OCI-LY3 (cell line): ENCODE data around the gene SLC16A7.

Source experiments
- EZH2phosphoT487 ChIP-seq: fragments of 200-600 bp; shearing (Covaris generic); IDR thresholded peaks from 2 replicates; pipeline ENCODE4 v1.6.1; 2018; ENCODE audit warnings: antibody characterized with exemption, mixed run types, low read depth
- TF ChIP-seq, protein P1 (sequence below): fragments of 200-600, 300-600 bp; sonication (generic); IDR thresholded peaks from 2 replicates; pipeline ENCODE4 v1.5.1; 2014; ENCODE audit warnings: antibody characterized with exemption, low read length, low read depth

DNA sequence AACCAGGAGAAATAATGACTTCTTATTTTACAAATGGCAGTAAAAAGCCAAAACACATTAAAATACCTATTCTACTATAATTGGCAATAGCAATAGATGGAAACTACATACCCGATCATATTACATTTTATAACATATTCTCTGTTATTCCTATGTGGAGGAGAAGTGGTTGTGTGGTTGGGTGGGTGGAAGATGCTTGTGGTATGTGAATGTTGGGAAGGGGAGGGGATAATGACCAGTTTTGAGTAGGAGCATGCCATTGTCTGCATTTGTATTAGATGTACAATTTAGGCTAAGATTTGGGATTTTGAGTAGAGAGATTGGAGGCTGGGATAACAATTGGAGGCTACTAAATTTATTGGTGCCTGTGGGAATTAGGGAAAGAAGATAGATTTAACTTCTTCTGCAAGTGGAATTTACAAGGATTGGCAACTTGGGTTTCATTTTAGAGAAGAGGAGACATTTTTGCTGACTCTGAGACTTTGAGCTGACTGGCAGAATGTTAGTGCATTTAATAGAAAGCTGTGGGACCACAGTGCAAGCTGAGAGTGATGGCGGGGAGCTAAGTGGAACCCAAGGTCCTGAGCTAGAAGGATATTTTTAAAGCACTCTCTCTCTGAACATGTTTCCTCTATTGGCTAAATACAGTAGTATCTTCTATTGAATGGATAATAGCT lies 65.2 kb downstream of the SLC16A7 start:
- TF ChIP-seq, protein P1, sequence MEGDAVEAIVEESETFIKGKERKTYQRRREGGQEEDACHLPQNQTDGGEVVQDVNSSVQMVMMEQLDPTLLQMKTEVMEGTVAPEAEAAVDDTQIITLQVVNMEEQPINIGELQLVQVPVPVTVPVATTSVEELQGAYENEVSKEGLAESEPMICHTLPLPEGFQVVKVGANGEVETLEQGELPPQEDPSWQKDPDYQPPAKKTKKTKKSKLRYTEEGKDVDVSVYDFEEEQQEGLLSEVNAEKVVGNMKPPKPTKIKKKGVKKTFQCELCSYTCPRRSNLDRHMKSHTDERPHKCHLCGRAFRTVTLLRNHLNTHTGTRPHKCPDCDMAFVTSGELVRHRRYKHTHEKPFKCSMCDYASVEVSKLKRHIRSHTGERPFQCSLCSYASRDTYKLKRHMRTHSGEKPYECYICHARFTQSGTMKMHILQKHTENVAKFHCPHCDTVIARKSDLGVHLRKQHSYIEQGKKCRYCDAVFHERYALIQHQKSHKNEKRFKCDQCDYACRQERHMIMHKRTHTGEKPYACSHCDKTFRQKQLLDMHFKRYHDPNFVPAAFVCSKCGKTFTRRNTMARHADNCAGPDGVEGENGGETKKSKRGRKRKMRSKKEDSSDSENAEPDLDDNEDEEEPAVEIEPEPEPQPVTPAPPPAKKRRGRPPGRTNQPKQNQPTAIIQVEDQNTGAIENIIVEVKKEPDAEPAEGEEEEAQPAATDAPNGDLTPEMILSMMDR: no peak
- no peak for TF ChIP-seq EZH2phosphoT487
